ENCODE results near the gene LONP2. TPM values are rescaled to one million over a fixed set of nuclear protein-coding genes. Genes with fewer than 3 reads are reported as not detected.

The LONP2 gene
- 42.6 TPM for total RNA-seq (2013)
- polyA plus RNA-seq (10 to 100 TPM; 21.5 to 35.6 (median 26.0) TPM), polyA minus RNA-seq (21.6 and 23.3 TPM in 2 replicates), total RNA-seq (14.1 to 113 (median 79.5) reads per million in 11 experiments)

- Histone ChIP-seq H2AFZ (ENCODE audit: insufficient read depth, low read depth, low read length, poor library complexity, severe bottlenecking) (peak within 1 kb of the TSS; percentile 96), H3K4me1 (ENCODE audit: control insufficient read depth in 1 of 2, insufficient read depth in 2 of 2, low read length in 2 of 2) (peaks cover 16 to 17% of the 10 kb centered on the region in 2 donors), H3K79me2 (ENCODE audit: insufficient read depth, low read length) (peaks cover 53% of the 10 kb centered on the region), H3K4me2 (replicated peaks; ENCODE audit: extremely low read depth, low read length, poor library complexity, severe bottlenecking) (peak within 1 kb of the TSS; percentile 91), H3K36me3 (replicated peaks in 1 of 2; ENCODE audit: control insufficient read depth in 1 of 2, insufficient read depth in 2 of 2, low read length in 2 of 2) (peaks cover 0 to 4% of the 10 kb centered on the region in 2 donors), H3K9me3 (replicated peaks in 1 of 2; ENCODE audit: control insufficient read depth in 1 of 2, insufficient read depth in 1 of 2, low read length in 2 of 2) (no peaks in the 10 kb centered on the region), H3K9ac (ENCODE audit: insufficient read depth, low read length, poor library complexity, severe bottlenecking) (peak within 1 kb of the TSS; percentile 94), H3K27me3 (ENCODE audit: control insufficient read depth in 2 of 2, insufficient read depth in 2 of 2, low read length in 2 of 2) (no peaks in the 10 kb centered on the region), H3K27ac (ENCODE audit: low read depth in 1 of 2, low read length in 2 of 2) (peak within 1 kb of the TSS; percentile 57 to 82), H3K4me3 (replicated peaks in 1 of 3; ENCODE audit: low read depth in 2 of 3, low read length in 3 of 3) (peak within 1 kb of the TSS; percentile 72 to 88 (median 85)), H4K20me1 (ENCODE audit: insufficient read depth, low read length) (peaks cover 44% of the 10 kb centered on the region)
- Mint-ChIP-seq H3K4me1 (peaks cover 23% of the 10 kb centered on the region), H3K36me3 (peaks cover 0 to 4% of the 10 kb centered on the region in 2 donors), H3K9me3 (peaks cover 0 to 10% (median 2%) of the 10 kb centered on the region in 7 donors), H3K27ac (peak within 1 kb of the TSS; percentile 87 to 96 (median 94)), H3K27me3 (ENCODE audit: low read depth in 3 of 3) (peaks cover 0 to 2% (median 0%) of the 10 kb centered on the region in 3 donors), H3K4me3 (peak within 1 kb of the TSS; percentile 87 to 98)
- TF ChIP-seq CTCF (IDR thresholded peaks at IDR 0.05) = no peak
- under 1% methylated on average over 63 of the region's 63 CpGs for WGBS (ENCODE audit: insufficient coverage)
- DNase-seq = peak; percentile 65 to 78 (median 65)
- intact Hi-C loops (cut with micrococcal nuclease) = no loop called here
Observed at GRCh38 chr16:48244080-48244862, at the start of gene LONP2. Gene LONP2, plus strand, starts transcription at chr16:48244300. Its CDS starts 89 bp downstream, at chr16:48244389.

- Mint-ChIP-seq H3K4me1 (peaks cover 9% of the 10 kb centered on the region), H3K4me3 (no peak overlapping the region), H3K36me3 (no peaks in the 10 kb centered on the region), H3K9me3 (peaks cover 0 to 4% (median 0%) of the 10 kb centered on the region in 7 donors), H3K27me3 (ENCODE audit: low read depth in 3 of 3) (peaks cover 0 to 6% (median 0%) of the 10 kb centered on the region in 3 donors), H3K27ac (peak overlapping the region in 1 of 7 donors; percentile 47)
- intact Hi-C loops (cut with micrococcal nuclease) = no loop called here
- Histone ChIP-seq H3K27ac (ENCODE audit: low read depth in 1 of 2, low read length in 2 of 2) (no peak overlapping the region), H3K4me1 (ENCODE audit: control insufficient read depth in 1 of 2, insufficient read depth in 2 of 2, low read length in 2 of 2) (peaks cover 0 to 11% of the 10 kb centered on the region in 2 donors), H3K4me2 (replicated peaks; ENCODE audit: extremely low read depth, low read length, poor library complexity, severe bottlenecking) (no peak overlapping the region), H3K9ac (ENCODE audit: insufficient read depth, low read length, poor library complexity, severe bottlenecking) (no peak overlapping the region), H3K9me3 (replicated peaks in 1 of 2; ENCODE audit: control insufficient read depth in 1 of 2, insufficient read depth in 1 of 2, low read length in 2 of 2) (no peaks in the 10 kb centered on the region), H3K27me3 (ENCODE audit: control insufficient read depth in 2 of 2, insufficient read depth in 2 of 2, low read length in 2 of 2) (no peaks in the 10 kb centered on the region), H4K20me1 (ENCODE audit: insufficient read depth, low read length) (no peaks in the 10 kb centered on the region), H3K4me3 (replicated peaks in 1 of 3; ENCODE audit: low read depth in 2 of 3, low read length in 3 of 3) (no peak overlapping the region), H3K79me2 (ENCODE audit: insufficient read depth, low read length) (no peaks in the 10 kb centered on the region), H3K36me3 (replicated peaks in 1 of 2; ENCODE audit: control insufficient read depth in 1 of 2, insufficient read depth in 2 of 2, low read length in 2 of 2) (no peaks in the 10 kb centered on the region), H2AFZ (ENCODE audit: insufficient read depth, low read depth, low read length, poor library complexity, severe bottlenecking) (peak overlapping the region; percentile 9)
- DNase-seq = peak in 1 of 3 donors; percentile 2
- no CpG with 5 or more reads among the region's 5 CpGs for WGBS (ENCODE audit: insufficient coverage)
- TF ChIP-seq CTCF (IDR thresholded peaks at IDR 0.05) = no peak
Observed at GRCh38 chr16:48194828-48195556, 49.1 kb upstream of the LONP2 start.
